Activated CD8-positive, alpha-beta memory T cell treated with anti-CD3 and anti-CD28 coated beads, Interleukin-2, amount 50 U/mL, for 24 hours (primary cell): ENCODE measurements around the gene EEA1.

Experiments
- DNase-seq: peaks from one replicate; pipeline ENCODE4 v3.0.0-alpha.2; 2020; ENCODE audit errors: extremely low read depth

The EEA1 gene

GRCh38 chr12:92938638-92939037 is 9.5 kb upstream of the EEA1 start:
- no peak for DNase-seq

GRCh38 chr12:92938018-92938417 is 8.9 kb upstream of the EEA1 start:
- DNase-seq = no peak

GRCh38 chr12:92933606-92934005 is 4.5 kb upstream of the EEA1 start:
- no peak for DNase-seq

- no peak for DNase-seq
These were observed 1.3 kb upstream of the EEA1 start for GRCh38 chr12:92930421-92930820.

- DNase-seq = no peak
These were observed 888 bp upstream of the EEA1 start for GRCh38 chr12:92929983-92930382.

- no peak for DNase-seq
These were observed 604 bp downstream of the EEA1 start for GRCh38 chr12:92928421-92928961.

- no peak for DNase-seq
These were observed 1.4 kb downstream of the EEA1 start for GRCh38 chr12:92927436-92928281.

- peak; percentile 30 for DNase-seq
These were observed 2.0 kb downstream of the EEA1 start for GRCh38 chr12:92927055-92927435.

GRCh38 chr12:92926549-92926948 is 2.5 kb downstream of the EEA1 start:
- no peak for DNase-seq

GRCh38 chr12:92921877-92922276 is 7.2 kb downstream of the EEA1 start:
- DNase-seq = no peak

GRCh38 chr12:92915365-92915764 is 13.7 kb downstream of the EEA1 start:
- DNase-seq = no peak

- no peak for DNase-seq
These were observed 14.9 kb downstream of the EEA1 start for GRCh38 chr12:92914170-92914569.

GRCh38 chr12:92912672-92913071 is 16.4 kb downstream of the EEA1 start:
- no peak for DNase-seq

- no peak for DNase-seq
These were observed 17.0 kb downstream of the EEA1 start for GRCh38 chr12:92912052-92912451.

- DNase-seq = no peak
These were observed 17.8 kb downstream of the EEA1 start for GRCh38 chr12:92911339-92911738.

GRCh38 chr12:92908108-92908507 is 21.0 kb downstream of the EEA1 start:
- no peak for DNase-seq

- DNase-seq = no peak
These were observed 23.1 kb downstream of the EEA1 start for GRCh38 chr12:92905811-92906554.

- DNase-seq = no peak
These were observed 23.8 kb downstream of the EEA1 start for GRCh38 chr12:92905258-92905810.

- no peak for DNase-seq
These were observed 28.2 kb downstream of the EEA1 start for GRCh38 chr12:92900941-92901340.

- DNase-seq = no peak
These were observed 29.6 kb downstream of the EEA1 start for GRCh38 chr12:92899386-92900001.

- DNase-seq = no peak
These were observed 30.3 kb downstream of the EEA1 start for GRCh38 chr12:92898755-92899154.

- DNase-seq = no peak
These were observed 31.3 kb downstream of the EEA1 start for GRCh38 chr12:92897844-92898243.
